Lung (tissue), 12 donors: ENCODE data around the gene ST3GAL5. TPM values are rescaled to one million over a fixed set of nuclear protein-coding genes. Genes with fewer than 3 reads are reported as not detected.

Experiments used
- ATAC-seq: fragments of 200-7000 bp; cut with Tn5 transposase; one replicate; pipeline ENCODE4 v1.9.1; 2020; ENCODE audit warnings: moderate number of reproducible peaks; ENCODE audit not compliant: insufficient read depth, low FRiP score
- DNase-seq, 3 donors: peaks; one replicate each; pipeline ENCODE4 v3.0.0-alpha.2; 2013 to 2017
- H3K27ac ChIP-seq, 2 donors: one replicate each; pipeline ENCODE4 v1.5.1; 2013; ENCODE audit warnings: mild to moderate bottlenecking in 2 of 2, moderate library complexity in 2 of 2, control low read depth in 1 of 2, inconsistent platforms in 1 of 2, low read depth in 1 of 2, low read length in 1 of 2
- H3K27me3 ChIP-seq, 3 donors: one replicate each; pipeline ENCODE4 v1.5.1; 2013; ENCODE audit warnings: low read length in 2 of 3; ENCODE audit not compliant: control insufficient read depth in 3 of 3, insufficient read depth in 3 of 3
- H3K36me3 ChIP-seq, 4 donors: one replicate each; pipeline ENCODE4 v1.5.1; 2013; ENCODE audit warnings: low read length in 4 of 4, mild to moderate bottlenecking in 1 of 4, moderate library complexity in 1 of 4; ENCODE audit not compliant: control insufficient read depth in 4 of 4, insufficient read depth in 4 of 4
- H3K4me1 ChIP-seq, 5 donors: one replicate each; pipeline ENCODE4 v1.5.1; 2013; ENCODE audit warnings: low read length in 5 of 5, mild to moderate bottlenecking in 2 of 5, moderate library complexity in 1 of 5; ENCODE audit not compliant: control insufficient read depth in 5 of 5, insufficient read depth in 5 of 5
- H3K4me3 ChIP-seq: one replicate; pipeline ENCODE4 v1.5.1; 2013; ENCODE audit warnings: mild to moderate bottlenecking, control low read depth, moderate library complexity
- H3K9ac ChIP-seq, 2 donors: one replicate each; pipeline ENCODE4 v1.5.1; 2013; ENCODE audit warnings: low read length in 2 of 2, control low read depth in 1 of 2; ENCODE audit not compliant: insufficient read depth in 1 of 2
- H3K9me3 ChIP-seq, 4 donors: one replicate each; pipeline ENCODE4 v1.5.1; 2013; ENCODE audit warnings: low read length in 3 of 4, mild to moderate bottlenecking in 1 of 4, moderate library complexity in 1 of 4; ENCODE audit not compliant: control insufficient read depth in 4 of 4, insufficient read depth in 3 of 4
- CTCF ChIP-seq: IDR thresholded peaks from 2 replicates; pipeline ENCODE4 v1.5.1; 2012; ENCODE audit warnings: mild to moderate bottlenecking; ENCODE audit errors: control extremely low read depth, extremely low read depth
- WGBS, 2 donors: extraction: QIAGEN DNeasy Blood & Tissue Kit; methylation state at CpG; one replicate each; pipeline ENCODE4 v1.1.7; 2013; 5-methylcytosine and 5-hydroxymethylcytosine counted together
- polyA plus RNA-seq, 2 donors: library from polyadenylated mRNA; stranded (reverse); fragments of 200-250 nt; gene quantifications; one replicate each; pipeline ENCODE4 v1.2.1, GENCODE V29; 2013
- total RNA-seq, 2 donors: library from RNA; depleted of rRNA in 1 of 2; stranded (reverse); fragments of >200 nt in 1 of 2; gene quantifications; one replicate each; pipeline ENCODE4 v1.2.1, GENCODE V29; 2014 to 2021
- donor health status: control.
- donor health status: control.
- donor health status: Bipolar disorder and iron deficiency.
- donor health status: healthy.
- donor health status: DM: yes; HTN: yes; CAD: no.

Gene ST3GAL5
- total and polyA plus RNA-seq, 4 donors, result 31.1 to 149 (median 64.4) TPM

- Histone ChIP-seq H3K9ac (no peak overlapping the region), H3K36me3 (peaks cover 0 to 1% (median 0%) of the 10 kb centered on the region in 4 donors), H3K27me3 (no peaks in the 10 kb centered on the region), H3K9me3 (no peaks in the 10 kb centered on the region), H3K4me3 (no peak overlapping the region), H3K27ac (no peak overlapping the region), H3K4me1 (peaks cover 0 to 5% (median 0%) of the 10 kb centered on the region in 5 donors)
- DNase-seq, result no peak
- no peak for ATAC-seq
- no peak for TF ChIP-seq CTCF
- WGBS, 2 donors, result 79 to 90% methylated on average over 16 of the region's 16 CpGs
Measured at GRCh38 chr2:85872536-85873161, 16.1 kb downstream of the ST3GAL5 start.

- Histone ChIP-seq H3K27me3 (no peaks in the 10 kb centered on the region), H3K27ac (no peak overlapping the region), H3K9ac (no peak overlapping the region), H3K4me1 (peaks cover 0 to 5% (median 0%) of the 10 kb centered on the region in 5 donors), H3K4me3 (no peak overlapping the region), H3K9me3 (no peaks in the 10 kb centered on the region), H3K36me3 (peaks cover 0 to 2% (median under 1%) of the 10 kb centered on the region in 4 donors)
- no peak for TF ChIP-seq CTCF
- DNase-seq (no peak), ATAC-seq (no peak)
- WGBS, 2 donors, result 94 to 97% methylated on average over 6 of the region's 6 CpGs
Measured at GRCh38 chr2:85871494-85872164, 17.2 kb downstream of the ST3GAL5 start.

- no peak overlapping the region for H3K27ac ChIP-seq
- DNase-seq (no peak), ATAC-seq (no peak)
- H3K9ac ChIP-seq, result no peak overlapping the region
- no peaks in the 10 kb centered on the region for H3K27me3 ChIP-seq
- no peaks in the 10 kb centered on the region for H3K9me3 ChIP-seq
- 96 to 97% methylated on average over 9 of the region's 9 CpGs for WGBS, 2 donors
- H3K4me3 ChIP-seq, result no peak overlapping the region
- H3K36me3 ChIP-seq, result peaks cover 0 to 2% (median under 1%) of the 10 kb centered on the region in 4 donors
- H3K4me1 ChIP-seq, result peaks cover 0 to 3% (median 0%) of the 10 kb centered on the region in 5 donors
- TF ChIP-seq CTCF, result no peak
Measured at GRCh38 chr2:85868822-85869221, 20.0 kb downstream of the ST3GAL5 start.
